ES-I3 (cell line): ENCODE data around the gene ABCG2.
"Not testable (repeated sequence)": the region's sequence is repeated elsewhere in the genome, so short reads cannot be mapped to it uniquely, and the experiment has no call there.

Source experiments
- H3K36me3 ChIP-seq: 2 replicates; pipeline ENCODE4 v1.6.1; 2013; ENCODE audit warnings: mild to moderate bottlenecking, low read length, control low read depth, moderate library complexity; ENCODE audit not compliant: insufficient read depth
- H3K4me1 ChIP-seq: 2 replicates; pipeline ENCODE4 v1.6.1; 2013; ENCODE audit warnings: mild to moderate bottlenecking, control low read depth, low read length; ENCODE audit not compliant: insufficient read depth
- H3K9ac ChIP-seq: 2 replicates; pipeline ENCODE4 v1.6.1; 2013; ENCODE audit warnings: low read depth, mild to moderate bottlenecking, low read length, moderate library complexity
- H3K9me3 ChIP-seq: 2 replicates; pipeline ENCODE4 v1.6.1; 2013; ENCODE audit warnings: mild to moderate bottlenecking, low read length, moderate library complexity; ENCODE audit not compliant: control insufficient read depth, insufficient read depth

The ABCG2 gene

DNA sequence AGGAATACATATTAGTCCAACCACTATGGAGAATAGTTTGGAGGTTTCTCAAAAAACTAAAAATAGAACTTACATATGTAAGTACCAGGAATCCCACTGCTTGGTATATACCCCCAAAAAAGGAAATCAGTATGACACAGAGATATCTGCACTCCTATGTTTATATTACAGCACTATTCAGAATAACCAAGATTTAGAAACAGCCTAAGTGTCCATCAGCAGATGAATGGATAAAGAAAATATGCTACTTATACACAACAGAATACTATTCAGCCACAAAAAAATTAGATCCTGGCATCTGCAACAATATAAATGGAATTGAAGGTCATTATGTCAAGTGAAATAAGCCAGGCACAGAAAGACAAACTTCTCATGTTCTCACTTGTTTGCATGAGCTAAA is 27.5 kb upstream of the ABCG2 start:
- peaks cover 8% of the 10 kb centered on the region; the same call in 1 of the 2 replicates for H3K4me1 ChIP-seq
- no peaks in the 10 kb centered on the region for H3K9me3 ChIP-seq
- H3K9ac ChIP-seq = no peak overlapping the region
- H3K36me3 ChIP-seq = no peaks in the 10 kb centered on the region

DNA sequence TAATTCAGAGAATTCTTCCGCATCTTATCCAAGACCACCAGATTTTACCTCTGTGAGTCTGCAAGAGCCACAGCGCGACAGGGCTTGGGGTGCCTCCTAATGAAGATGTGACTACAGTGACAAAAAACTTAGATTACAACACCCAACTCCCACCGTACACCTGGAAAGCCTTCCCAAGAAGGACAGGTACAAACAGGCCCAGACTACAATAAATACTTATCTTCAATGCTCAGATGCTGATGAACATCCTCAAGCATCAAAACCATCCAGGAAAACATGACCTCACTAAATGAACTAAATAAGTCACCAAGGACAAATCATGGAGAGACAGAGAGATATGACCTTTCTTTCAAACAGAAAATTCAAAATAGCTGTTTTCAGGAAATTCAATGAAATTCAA is 20.8 kb upstream of the ABCG2 start:
- Histone ChIP-seq H3K4me1 (peaks cover 20% of the 10 kb centered on the region), H3K9me3 (no peaks in the 10 kb centered on the region), H3K9ac (no peak overlapping the region), H3K36me3 (no peaks in the 10 kb centered on the region)

DNA sequence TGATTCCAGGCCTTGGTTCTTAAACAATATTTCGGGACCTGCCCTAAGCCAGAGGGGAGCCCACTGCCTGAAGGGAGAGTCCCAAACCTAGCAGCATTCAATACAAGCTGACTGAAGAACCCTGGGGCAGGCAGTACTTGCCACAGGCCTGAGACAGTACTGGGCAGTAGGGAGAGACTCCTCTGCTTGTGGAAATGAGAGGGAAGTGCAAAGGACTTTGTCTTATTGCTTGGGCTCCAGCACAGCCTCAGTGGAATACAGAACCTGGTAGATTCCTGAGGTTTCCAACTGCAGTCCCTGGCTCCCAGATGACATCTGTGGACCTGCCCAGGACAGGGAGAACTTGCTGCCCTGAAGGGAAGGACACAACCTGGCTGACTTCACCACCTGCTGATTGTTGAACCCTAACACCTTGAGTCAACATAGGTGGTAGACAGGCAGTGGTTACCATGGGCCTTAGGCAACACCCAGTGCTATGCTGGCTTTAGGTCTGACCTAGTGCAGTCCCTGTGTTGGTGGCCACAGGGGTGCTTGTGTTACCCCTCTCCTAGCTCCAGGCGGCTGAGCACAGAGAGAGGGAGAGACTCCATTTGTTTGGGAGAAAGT is 20.3 kb upstream of the ABCG2 start:
- no peaks in the 10 kb centered on the region for H3K9me3 ChIP-seq
- H3K36me3 ChIP-seq = no peaks in the 10 kb centered on the region
- H3K9ac ChIP-seq = no peak overlapping the region
- H3K4me1 ChIP-seq = peaks cover 20% of the 10 kb centered on the region

DNA sequence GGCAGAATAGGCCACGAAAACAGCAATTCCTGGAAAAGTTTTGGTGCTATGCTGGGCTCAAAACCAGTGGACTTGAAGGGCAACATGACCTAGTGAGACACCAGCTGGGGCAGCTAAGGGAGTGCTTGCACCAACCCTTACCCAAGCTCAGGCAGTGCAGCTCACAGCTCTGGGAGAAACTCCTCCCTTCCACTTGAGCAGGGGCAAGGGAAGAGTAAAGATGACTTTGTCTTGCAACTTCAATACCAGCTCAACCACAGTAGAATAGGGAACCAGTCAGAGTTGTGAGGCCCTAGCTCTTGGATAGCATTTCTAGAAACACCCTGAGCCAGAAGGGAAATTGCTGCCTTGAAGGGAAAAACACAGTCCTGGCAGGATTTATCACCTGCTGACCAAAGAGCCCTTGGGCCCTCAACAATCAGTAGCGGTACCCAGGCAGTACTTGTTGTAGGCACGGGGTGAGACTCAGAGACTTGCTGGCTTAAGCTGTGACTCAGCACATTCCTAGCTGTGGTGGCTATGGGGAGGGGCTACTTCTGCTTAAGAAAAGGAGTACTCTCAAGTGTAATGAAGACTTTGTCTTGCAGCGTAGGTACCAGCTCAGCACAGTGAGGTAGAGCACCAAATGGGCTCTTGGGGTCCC is 19.7 kb upstream of the ABCG2 start:
- Histone ChIP-seq H3K4me1 (peaks cover 20% of the 10 kb centered on the region), H3K9ac (no peak overlapping the region), H3K9me3 (no peaks in the 10 kb centered on the region), H3K36me3 (no peaks in the 10 kb centered on the region)

DNA sequence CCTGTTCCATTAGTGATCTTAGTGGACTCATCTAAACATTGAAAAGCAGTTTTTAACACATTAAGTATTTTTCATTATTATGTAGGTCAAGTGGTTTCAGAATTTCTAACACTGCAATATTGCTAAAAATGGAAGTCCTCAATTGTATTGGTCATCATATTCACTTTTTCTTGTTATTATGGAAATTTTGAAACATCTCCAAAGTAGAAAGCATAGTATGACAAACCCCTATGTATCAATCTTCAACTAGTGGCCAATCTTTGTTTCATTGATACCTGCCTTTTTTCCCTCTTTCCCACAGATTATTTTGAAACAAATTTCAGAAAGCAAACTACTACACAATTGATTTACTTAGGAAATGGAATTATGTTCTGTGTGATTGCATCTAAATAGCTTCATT is 14.5 kb upstream of the ABCG2 start:
- H3K36me3 ChIP-seq = no peaks in the 10 kb centered on the region
- H3K9me3 ChIP-seq = no peaks in the 10 kb centered on the region
- H3K9ac ChIP-seq = no peak overlapping the region
- H3K4me1 ChIP-seq = peaks cover 7% of the 10 kb centered on the region

DNA sequence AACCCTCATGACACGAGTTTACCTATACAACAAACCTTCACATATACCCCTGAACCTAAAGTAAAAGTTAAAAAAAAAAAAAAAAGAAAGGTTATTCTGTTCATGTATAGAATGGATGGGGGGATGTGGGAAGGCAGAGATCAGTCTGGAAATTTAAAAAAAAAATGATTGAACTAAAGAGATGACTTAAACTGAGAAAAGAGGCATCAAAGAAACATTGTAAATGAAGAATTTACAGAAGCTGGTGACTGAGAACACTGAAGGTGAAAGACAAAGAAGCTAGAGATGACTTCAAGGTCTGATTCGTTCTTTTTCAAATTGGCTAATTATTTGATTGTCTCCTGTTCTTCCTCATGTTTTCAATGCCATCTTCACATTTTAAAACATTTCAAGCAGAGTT is 12.8 kb upstream of the ABCG2 start:
- Histone ChIP-seq H3K4me1 (no peaks in the 10 kb centered on the region), H3K9me3 (no peaks in the 10 kb centered on the region), H3K9ac (no peak overlapping the region), H3K36me3 (no peaks in the 10 kb centered on the region)

DNA sequence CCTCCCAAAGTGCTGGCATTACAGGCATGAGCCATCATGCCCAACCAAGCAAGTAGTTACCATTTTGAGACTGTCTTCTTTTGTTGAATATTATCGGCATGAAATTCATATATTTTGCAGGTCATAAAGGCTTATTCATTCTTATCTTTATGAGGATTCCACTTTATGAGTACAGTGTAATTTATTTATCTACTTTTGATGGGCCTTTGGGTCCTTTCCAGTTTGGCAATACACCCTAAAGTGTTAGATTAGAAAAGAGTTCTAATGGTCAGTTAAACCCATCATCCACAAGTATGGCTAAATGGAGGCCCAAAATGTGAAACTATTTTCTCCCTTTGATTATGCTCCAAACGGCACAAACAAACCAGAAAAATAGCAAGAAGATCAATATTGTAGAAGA is 10.9 kb upstream of the ABCG2 start:
- Histone ChIP-seq H3K4me1 (no peaks in the 10 kb centered on the region), H3K9ac (no peak overlapping the region)

DNA sequence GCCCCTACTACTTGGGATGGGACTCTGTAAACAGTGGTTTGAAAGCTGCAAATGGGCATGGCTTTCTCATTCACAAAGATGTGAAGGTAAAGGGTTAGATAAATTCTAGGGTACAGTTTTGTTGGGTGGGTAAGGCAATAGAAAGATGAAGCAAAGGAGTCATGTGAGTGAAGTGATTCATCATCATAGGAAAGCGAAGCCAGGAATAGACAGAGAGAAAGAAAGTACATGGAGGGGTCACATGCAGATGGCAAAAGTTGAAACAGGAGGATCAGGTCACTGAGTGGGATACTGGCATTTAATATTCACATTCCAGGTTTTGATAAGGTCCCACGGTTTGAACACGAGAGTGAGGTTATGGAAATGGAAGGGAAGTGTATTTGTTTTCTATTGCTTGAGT is 8.2 kb upstream of the ABCG2 start:
- Histone ChIP-seq H3K9ac (no peak overlapping the region), H3K9me3 (no peaks in the 10 kb centered on the region), H3K36me3 (no peaks in the 10 kb centered on the region), H3K4me1 (peaks cover 10% of the 10 kb centered on the region; the same call in 1 of the 2 replicates)

More for the DNA sequence above, 10.9 kb upstream of the ABCG2 start:
- Histone ChIP-seq H3K9me3 (no peaks in the 10 kb centered on the region), H3K36me3 (no peaks in the 10 kb centered on the region)

DNA sequence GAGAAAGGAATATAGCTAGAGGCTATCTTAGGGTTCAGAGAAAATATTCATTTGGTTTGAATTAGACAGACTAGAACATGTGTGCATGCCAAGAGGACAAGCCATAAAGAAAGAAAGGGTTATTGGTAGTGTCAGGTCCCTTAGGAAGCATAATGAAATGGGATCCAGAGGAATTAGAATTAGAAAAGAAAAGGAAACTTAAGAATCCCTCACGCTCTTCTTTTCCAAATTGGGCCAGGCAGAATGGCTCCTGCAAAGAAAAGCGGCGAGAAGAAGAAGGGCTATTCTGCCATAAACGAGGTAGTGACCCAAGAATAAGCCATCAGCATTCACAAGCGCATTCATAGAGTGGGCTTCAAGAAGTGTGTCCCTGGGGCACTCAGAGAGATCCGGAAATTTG is 4.9 kb upstream of the ABCG2 start:
- Histone ChIP-seq H3K4me1 (peaks cover 10% of the 10 kb centered on the region; the same call in 1 of the 2 replicates), H3K9me3 (no peaks in the 10 kb centered on the region), H3K9ac (no peak overlapping the region), H3K36me3 (no peaks in the 10 kb centered on the region)

DNA sequence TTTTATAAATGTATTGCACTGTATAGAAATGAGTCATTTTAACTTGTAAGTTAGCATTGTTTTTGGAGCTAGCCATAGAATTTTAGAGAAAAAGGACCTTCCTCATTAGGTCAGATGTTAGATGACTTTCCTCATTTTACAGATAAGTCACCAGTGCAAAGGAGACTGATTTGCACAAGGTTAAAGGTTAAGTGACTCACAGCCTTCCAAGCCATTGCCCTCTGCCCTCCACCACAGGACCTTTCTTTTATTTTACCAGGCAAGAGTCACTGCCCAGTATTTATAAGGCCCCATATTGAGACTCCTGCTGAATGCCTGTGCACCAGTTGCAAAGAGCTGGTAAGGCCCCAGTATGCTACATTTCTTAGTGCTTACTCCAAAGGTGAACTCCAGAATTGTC is 4.2 kb upstream of the ABCG2 start:
- peaks cover 10% of the 10 kb centered on the region; the same call in 1 of the 2 replicates for H3K4me1 ChIP-seq
- H3K9ac ChIP-seq = no peak overlapping the region
- no peaks in the 10 kb centered on the region for H3K9me3 ChIP-seq
- no peaks in the 10 kb centered on the region for H3K36me3 ChIP-seq

DNA sequence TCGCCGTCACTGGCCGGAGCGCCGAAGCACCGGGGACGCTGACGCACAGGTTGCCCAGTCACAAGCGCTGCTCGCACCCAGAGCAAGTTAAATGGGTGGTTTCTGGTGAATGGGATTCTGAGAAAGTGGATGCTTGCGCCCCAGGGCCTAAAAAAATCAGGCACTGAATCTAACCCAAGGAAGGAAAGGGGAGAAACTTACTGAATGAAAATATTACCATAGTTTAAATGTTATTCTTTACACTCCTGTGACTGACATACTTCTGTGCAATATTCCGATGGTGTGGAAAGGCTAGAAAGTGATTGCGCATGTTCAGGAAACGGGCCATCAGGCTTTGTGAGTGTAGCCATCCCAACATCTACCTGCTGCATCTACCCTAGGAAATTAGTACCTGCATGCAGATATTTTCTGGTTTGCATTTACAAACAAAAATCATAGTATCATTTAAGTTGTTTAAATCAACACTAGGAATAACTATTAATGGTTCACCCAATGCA is 838 bp upstream of the ABCG2 start:
- peak overlapping the region; percentile 55 for H3K9ac ChIP-seq
- H3K36me3 ChIP-seq = no peaks in the 10 kb centered on the region
- H3K9me3 ChIP-seq = no peaks in the 10 kb centered on the region
- H3K4me1 ChIP-seq = peaks cover 10% of the 10 kb centered on the region; the same call in 1 of the 2 replicates

DNA sequence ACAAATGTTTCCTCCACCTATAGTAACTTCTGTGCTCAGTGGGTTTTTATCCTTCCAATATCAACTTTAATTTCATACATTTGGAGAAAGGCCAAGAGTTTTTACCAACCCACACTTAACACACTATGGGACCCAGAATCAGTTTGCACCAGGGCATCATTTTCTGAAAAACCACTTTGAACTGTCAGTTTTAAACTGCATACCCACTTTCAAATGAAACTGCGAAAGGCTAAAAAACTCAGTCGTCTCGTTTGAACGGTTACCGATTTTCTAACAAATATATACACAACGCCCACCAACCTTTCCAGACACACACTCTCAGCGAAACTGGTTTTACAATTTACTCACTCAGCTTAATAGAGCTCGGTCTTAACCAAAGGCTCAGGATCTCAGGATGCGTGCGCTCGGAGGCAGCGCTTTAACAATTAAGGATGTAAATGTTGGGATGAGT is 376 bp downstream of the ABCG2 start:
- Histone ChIP-seq H3K9ac (peak overlapping the region; percentile 55; the same call in 1 of the 2 replicates), H3K36me3 (no peaks in the 10 kb centered on the region), H3K9me3 (no peaks in the 10 kb centered on the region), H3K4me1 (peaks cover 6% of the 10 kb centered on the region; the same call in 1 of the 2 replicates)

DNA sequence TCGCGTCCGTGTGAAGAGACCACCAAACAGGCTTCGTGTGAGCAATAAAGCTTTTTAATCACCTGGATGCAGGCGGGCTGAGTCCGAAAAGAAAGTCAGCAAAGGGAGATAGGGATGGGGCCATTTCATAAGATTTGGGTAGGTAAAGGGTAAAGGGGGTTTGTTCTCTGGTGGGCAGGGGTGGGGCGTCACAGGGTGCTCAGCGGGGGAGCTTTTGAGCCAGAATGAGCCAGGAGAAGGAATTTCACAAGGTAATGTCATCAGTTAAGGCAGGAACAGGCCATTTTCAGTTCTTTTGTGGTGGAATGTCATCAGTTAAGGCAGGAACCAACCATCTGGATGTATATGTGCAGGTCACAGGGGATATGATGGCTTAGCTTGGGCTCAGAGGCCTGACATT is 6.1 kb downstream of the ABCG2 start:
- H3K36me3 ChIP-seq, H3K9me3 ChIP-seq, H3K9ac ChIP-seq: not testable (repeated sequence)
- peaks cover 24% of the 10 kb centered on the region for H3K4me1 ChIP-seq

DNA sequence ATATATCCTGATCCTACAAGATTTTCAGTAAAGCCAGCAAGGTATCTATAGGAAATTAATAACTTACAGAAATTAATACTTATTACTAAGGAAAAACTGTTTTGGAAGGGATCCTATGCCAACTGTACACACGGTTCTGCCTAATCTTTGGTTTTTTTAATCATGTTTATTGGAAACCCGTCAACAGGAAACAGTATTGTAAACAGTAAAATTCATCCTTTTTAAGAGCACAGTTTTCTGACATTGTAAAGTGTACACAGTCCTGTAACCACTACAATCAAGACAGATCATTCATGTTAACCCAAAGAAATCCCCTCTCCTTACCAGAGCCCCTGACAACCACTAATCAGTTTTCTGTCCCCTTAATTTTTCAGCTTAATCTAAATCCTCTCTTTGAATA is 9.9 kb downstream of the ABCG2 start:
- Histone ChIP-seq H3K4me1 (peaks cover 27% of the 10 kb centered on the region), H3K9ac (no peak overlapping the region), H3K36me3 (no peaks in the 10 kb centered on the region), H3K9me3 (peaks cover 4% of the 10 kb centered on the region; the same call in 1 of the 2 replicates)

DNA sequence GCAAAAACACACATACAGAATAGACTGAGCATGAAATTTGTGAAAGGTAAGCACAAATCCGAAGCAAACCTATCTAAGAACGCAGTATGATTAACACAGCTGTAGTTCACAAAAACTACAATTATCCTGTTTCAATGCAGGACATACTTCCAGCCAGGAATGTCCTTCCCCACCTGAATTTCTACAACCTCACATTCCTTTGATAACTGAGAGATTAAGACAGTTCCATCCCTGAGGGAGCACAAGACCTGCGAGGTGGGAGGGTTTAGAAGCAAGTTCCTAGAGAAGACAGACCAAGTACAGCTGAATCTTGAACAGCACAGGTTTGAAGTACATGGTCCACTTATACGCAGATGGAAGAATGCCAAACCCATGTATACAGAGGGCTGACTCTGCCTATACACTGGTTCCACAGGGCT is 10.6 kb downstream of the ABCG2 start:
- H3K4me1 ChIP-seq = peaks cover 27% of the 10 kb centered on the region
- no peaks in the 10 kb centered on the region for H3K36me3 ChIP-seq
- no peak overlapping the region for H3K9ac ChIP-seq
- peaks cover 4% of the 10 kb centered on the region; the same call in 1 of the 2 replicates for H3K9me3 ChIP-seq
